ENCODE measurements around the gene GLA. TPM values are rescaled to one million over a fixed set of nuclear protein-coding genes. Genes with fewer than 3 reads are reported as not detected.

The GLA gene
- total and polyA plus RNA-seq, 4 donors = 9.5 to 16.3 (median 13.2) TPM

DNA sequence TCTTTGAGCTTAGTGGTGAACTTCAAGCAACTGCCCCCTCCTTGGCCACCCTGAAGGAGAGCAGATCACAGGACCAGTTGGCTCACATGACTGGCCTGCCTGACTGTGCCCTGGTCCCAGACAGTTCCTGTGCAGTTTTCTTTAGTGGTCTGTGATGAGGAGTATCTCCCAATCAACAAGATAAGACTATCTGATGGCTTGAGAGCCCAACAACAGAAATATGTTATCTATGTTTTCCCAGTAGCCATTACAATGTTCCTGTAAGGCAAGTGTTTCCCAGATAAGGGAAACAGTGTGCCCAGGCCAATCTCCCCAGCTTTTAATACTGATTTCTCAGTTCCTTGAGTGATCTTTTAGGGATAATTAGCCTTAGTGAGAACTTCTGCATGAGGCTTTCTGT lies 45.0 kb downstream of the GLA start:
- Histone ChIP-seq H3K9ac (ENCODE audit: low read depth in 1 of 2, low read length in 2 of 2) (no peak overlapping the region), H3K9me3 (ENCODE audit: control insufficient read depth in 4 of 4, low read length in 3 of 4) (no peaks in the 10 kb centered on the region), H3K27ac (ENCODE audit: low read depth in 1 of 2, low read length in 2 of 2) (no peak overlapping the region), H3K4me1 (ENCODE audit: control insufficient read depth in 4 of 4, insufficient read depth in 4 of 4, low read length in 3 of 4) (no peaks in the 10 kb centered on the region), H3K27me3 (ENCODE audit: control insufficient read depth in 4 of 4, insufficient read depth in 4 of 4, low read length in 3 of 4) (no peaks in the 10 kb centered on the region), H3K36me3 (ENCODE audit: control insufficient read depth in 4 of 4, insufficient read depth in 3 of 4, low read depth in 1 of 4, low read length in 3 of 4) (peaks cover 0 to 2% (median 0%) of the 10 kb centered on the region in 4 donors), H3K4me3 (ENCODE audit: low read depth in 1 of 3, low read length in 3 of 3) (no peak overlapping the region)
- no peak for TF ChIP-seq HNF4G (IDR thresholded peaks at IDR 0.05)
- no peak for TF ChIP-seq GABPA (IDR thresholded peaks at IDR 0.05 in 1 of 2, conservative IDR thresholded peaks at IDR 0.05 in 1 of 2)
- TF ChIP-seq, protein P1, sequence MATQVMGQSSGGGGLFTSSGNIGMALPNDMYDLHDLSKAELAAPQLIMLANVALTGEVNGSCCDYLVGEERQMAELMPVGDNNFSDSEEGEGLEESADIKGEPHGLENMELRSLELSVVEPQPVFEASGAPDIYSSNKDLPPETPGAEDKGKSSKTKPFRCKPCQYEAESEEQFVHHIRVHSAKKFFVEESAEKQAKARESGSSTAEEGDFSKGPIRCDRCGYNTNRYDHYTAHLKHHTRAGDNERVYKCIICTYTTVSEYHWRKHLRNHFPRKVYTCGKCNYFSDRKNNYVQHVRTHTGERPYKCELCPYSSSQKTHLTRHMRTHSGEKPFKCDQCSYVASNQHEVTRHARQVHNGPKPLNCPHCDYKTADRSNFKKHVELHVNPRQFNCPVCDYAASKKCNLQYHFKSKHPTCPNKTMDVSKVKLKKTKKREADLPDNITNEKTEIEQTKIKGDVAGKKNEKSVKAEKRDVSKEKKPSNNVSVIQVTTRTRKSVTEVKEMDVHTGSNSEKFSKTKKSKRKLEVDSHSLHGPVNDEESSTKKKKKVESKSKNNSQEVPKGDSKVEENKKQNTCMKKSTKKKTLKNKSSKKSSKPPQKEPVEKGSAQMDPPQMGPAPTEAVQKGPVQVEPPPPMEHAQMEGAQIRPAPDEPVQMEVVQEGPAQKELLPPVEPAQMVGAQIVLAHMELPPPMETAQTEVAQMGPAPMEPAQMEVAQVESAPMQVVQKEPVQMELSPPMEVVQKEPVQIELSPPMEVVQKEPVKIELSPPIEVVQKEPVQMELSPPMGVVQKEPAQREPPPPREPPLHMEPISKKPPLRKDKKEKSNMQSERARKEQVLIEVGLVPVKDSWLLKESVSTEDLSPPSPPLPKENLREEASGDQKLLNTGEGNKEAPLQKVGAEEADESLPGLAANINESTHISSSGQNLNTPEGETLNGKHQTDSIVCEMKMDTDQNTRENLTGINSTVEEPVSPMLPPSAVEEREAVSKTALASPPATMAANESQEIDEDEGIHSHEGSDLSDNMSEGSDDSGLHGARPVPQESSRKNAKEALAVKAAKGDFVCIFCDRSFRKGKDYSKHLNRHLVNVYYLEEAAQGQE (IDR thresholded peaks at IDR 0.05) = no peak
- no peak for TF ChIP-seq RAD21 (IDR thresholded peaks at IDR 0.05)
- no peak for TF ChIP-seq FOXA1 (IDR thresholded peaks at IDR 0.05)
- no peak for DNase-seq (ENCODE audit: low spot score)

DNA sequence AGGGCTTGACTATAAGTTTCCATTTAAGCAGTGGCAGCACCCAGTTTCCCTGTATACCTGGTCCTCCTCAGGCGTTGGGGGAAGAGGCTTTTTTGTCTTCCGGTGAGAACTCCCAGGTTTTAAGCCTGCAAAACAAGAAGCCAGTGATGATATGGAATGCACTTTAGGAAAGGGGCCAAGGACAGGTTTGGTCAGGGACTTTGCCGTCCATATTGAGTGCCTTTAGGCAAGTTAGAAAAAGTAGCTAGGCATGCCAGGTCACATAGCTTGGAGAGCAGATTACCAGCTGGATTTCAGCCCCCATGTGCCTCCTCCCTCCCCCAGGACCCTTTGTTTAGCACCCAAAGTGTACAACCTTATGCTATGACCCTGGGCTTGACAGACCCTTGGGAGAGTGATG lies 45.6 kb downstream of the GLA start:
- no peak overlapping the region for H3K27ac ChIP-seq (ENCODE audit: low read depth in 1 of 2, low read length in 2 of 2)

More for the DNA sequence above, 45.6 kb downstream of the GLA start:
- no peak for DNase-seq (ENCODE audit: low spot score)
- Histone ChIP-seq H3K9me3 (ENCODE audit: control insufficient read depth in 4 of 4, low read length in 3 of 4) (no peaks in the 10 kb centered on the region), H3K9ac (ENCODE audit: low read depth in 1 of 2, low read length in 2 of 2) (no peak overlapping the region), H3K27me3 (ENCODE audit: control insufficient read depth in 4 of 4, insufficient read depth in 4 of 4, low read length in 3 of 4) (no peaks in the 10 kb centered on the region), H3K36me3 (ENCODE audit: control insufficient read depth in 4 of 4, insufficient read depth in 3 of 4, low read depth in 1 of 4, low read length in 3 of 4) (peaks cover 0 to 2% (median 0%) of the 10 kb centered on the region in 4 donors), H3K4me3 (ENCODE audit: low read depth in 1 of 3, low read length in 3 of 3) (no peak overlapping the region), H3K4me1 (ENCODE audit: control insufficient read depth in 4 of 4, insufficient read depth in 4 of 4, low read length in 3 of 4) (no peaks in the 10 kb centered on the region)
- 86% methylated on average over 3 of the region's 3 CpGs for WGBS
- TF ChIP-seq, protein P2, sequence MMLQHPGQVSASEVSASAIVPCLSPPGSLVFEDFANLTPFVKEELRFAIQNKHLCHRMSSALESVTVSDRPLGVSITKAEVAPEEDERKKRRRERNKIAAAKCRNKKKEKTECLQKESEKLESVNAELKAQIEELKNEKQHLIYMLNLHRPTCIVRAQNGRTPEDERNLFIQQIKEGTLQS (IDR thresholded peaks at IDR 0.05) = no peak
- TF ChIP-seq NR2F2 (IDR thresholded peaks at IDR 0.05) (no peak), FOXA1 (IDR thresholded peaks at IDR 0.05) (no peak), HNF4A (conservative IDR thresholded peaks at IDR 0.05) (no peak), RAD21 (IDR thresholded peaks at IDR 0.05) (no peak), RXRA (IDR thresholded peaks at IDR 0.05) (no peak), HNF4G (IDR thresholded peaks at IDR 0.05) (no peak), YY1 (IDR thresholded peaks at IDR 0.05) (no peak), TAF1 (conservative IDR thresholded peaks at IDR 0.05) (no peak), SP1 (IDR thresholded peaks at IDR 0.05) (no peak), JUND (IDR thresholded peaks at IDR 0.05) (no peak), EGR1 (IDR thresholded peaks at IDR 0.05; ENCODE audit: low read depth in 2 of 2) (no peak), FOXA2 (IDR thresholded peaks at IDR 0.05) (no peak)
- TF ChIP-seq, protein P3, sequence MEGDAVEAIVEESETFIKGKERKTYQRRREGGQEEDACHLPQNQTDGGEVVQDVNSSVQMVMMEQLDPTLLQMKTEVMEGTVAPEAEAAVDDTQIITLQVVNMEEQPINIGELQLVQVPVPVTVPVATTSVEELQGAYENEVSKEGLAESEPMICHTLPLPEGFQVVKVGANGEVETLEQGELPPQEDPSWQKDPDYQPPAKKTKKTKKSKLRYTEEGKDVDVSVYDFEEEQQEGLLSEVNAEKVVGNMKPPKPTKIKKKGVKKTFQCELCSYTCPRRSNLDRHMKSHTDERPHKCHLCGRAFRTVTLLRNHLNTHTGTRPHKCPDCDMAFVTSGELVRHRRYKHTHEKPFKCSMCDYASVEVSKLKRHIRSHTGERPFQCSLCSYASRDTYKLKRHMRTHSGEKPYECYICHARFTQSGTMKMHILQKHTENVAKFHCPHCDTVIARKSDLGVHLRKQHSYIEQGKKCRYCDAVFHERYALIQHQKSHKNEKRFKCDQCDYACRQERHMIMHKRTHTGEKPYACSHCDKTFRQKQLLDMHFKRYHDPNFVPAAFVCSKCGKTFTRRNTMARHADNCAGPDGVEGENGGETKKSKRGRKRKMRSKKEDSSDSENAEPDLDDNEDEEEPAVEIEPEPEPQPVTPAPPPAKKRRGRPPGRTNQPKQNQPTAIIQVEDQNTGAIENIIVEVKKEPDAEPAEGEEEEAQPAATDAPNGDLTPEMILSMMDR (IDR thresholded peaks at IDR 0.05; ENCODE audit: low read depth, low read length, missing input control) = no peak
- TF ChIP-seq, protein P4, sequence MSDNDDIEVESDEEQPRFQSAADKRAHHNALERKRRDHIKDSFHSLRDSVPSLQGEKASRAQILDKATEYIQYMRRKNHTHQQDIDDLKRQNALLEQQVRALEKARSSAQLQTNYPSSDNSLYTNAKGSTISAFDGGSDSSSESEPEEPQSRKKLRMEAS (IDR thresholded peaks at IDR 0.05) = no peak
- TF ChIP-seq, protein P1 (IDR thresholded peaks at IDR 0.05) = no peak

Data from liver (tissue), 9 donors.